SK-N-SH (cell line): ENCODE results near the gene DOK6. TPM values are rescaled to one million over a fixed set of nuclear protein-coding genes. Genes with fewer than 3 reads are reported as not detected.

Experiments used
- CTCF ChIA-PET: fragments of 300-600, 350-600 bp; formaldehyde crosslinking; extraction: SDS; loops from one replicate; lab custom pipeline; 2021; lab: Yijun Ruan, JAX
- POLR2A ChIA-PET: fragments of 350-600 bp; sonication (Branson Sonifier 250); formaldehyde crosslinking; extraction: SDS; loops from one replicate; lab custom pipeline; 2020; ENCODE audit warnings: antibody characterized with exemption, inconsistent platforms; lab: Yijun Ruan, JAX
- DNase-seq: peaks from one replicate; pipeline ENCODE4 v3.0.0; 2012
- H2AFZ ChIP-seq: fragments of 200-600 bp; sonication (generic); 2 replicates; pipeline ENCODE4 v1.8.1; 2016; ENCODE audit warnings: antibody characterized with exemption, mild to moderate bottlenecking, low read depth
- H3F3A ChIP-seq: fragments of 200-600 bp; sonication (generic); replicated peaks from 2 replicates; pipeline ENCODE3; 2016; ENCODE audit warnings: antibody characterized with exemption, mild to moderate bottlenecking; ENCODE audit not compliant: insufficient read depth
- H3K27ac ChIP-seq, 2 experiments: fragments of 200-500 bp in 1 of 2; fragments of 200-600 bp in 1 of 2; sonication (Bioruptor generic) in 1 of 2; sonication (generic), shearing (Covaris generic) in 1 of 2; 2 replicates each; pipeline versions ENCODE4 v1.5.1 to v1.6.1; 2014 to 2016; ENCODE audit warnings: low read depth in 2 of 2, inconsistent platforms in 1 of 2, low read length in 1 of 2, mild to moderate bottlenecking in 1 of 2, mixed read lengths in 1 of 2
- H3K27me3 ChIP-seq: fragments of 200-600 bp; sonication (generic), shearing (Covaris generic); 2 replicates; pipeline ENCODE4 v1.6.1; 2016; ENCODE audit warnings: mixed run types; ENCODE audit not compliant: insufficient read depth
- H3K36me3 ChIP-seq, 2 experiments: fragments of 200-500 bp in 1 of 2; fragments of 200-600 bp in 1 of 2; sonication (Bioruptor generic) in 1 of 2; sonication (generic) in 1 of 2; replicated peaks in 1 of 2; 2 replicates each; pipeline versions ENCODE3 to v1.5.1; 2014 to 2016; ENCODE audit warnings: low read length in 1 of 2, mild to moderate bottlenecking in 1 of 2; ENCODE audit not compliant: insufficient read depth in 2 of 2, control insufficient read depth in 1 of 2
- H3K4me1 ChIP-seq, 2 experiments: fragments of 200-500 bp in 1 of 2; fragments of 200-600 bp in 1 of 2; sonication (Bioruptor generic) in 1 of 2; sonication (generic), shearing (Covaris generic) in 1 of 2; 2 replicates each; pipeline versions ENCODE4 v1.5.1 to v1.6.1; 2014 to 2016; ENCODE audit warnings: low read depth in 1 of 2, low read length in 1 of 2, mixed run types in 1 of 2; ENCODE audit not compliant: insufficient read depth in 2 of 2, control insufficient read depth in 1 of 2
- H3K4me2 ChIP-seq: fragments of 200-600 bp; sonication (generic), shearing (Covaris generic); 2 replicates; pipeline ENCODE4 v1.6.1; 2017; ENCODE audit warnings: mixed run types
- H3K4me3 ChIP-seq, 2 experiments: fragments of 200-500 bp in 1 of 2; fragments of 200-600 bp in 1 of 2; sonication (Bioruptor generic) in 1 of 2; sonication (generic), shearing (Covaris generic) in 1 of 2; 2 replicates each; pipeline versions ENCODE4 v1.5.1 to v1.8.1; 2014 to 2016; ENCODE audit warnings: low read depth in 2 of 2, inconsistent platforms in 1 of 2, low read length in 1 of 2, mild to moderate bottlenecking in 1 of 2, mixed read lengths in 1 of 2, moderate library complexity in 1 of 2
- H3K79me2 ChIP-seq: fragments of 200-600 bp; sonication (generic); 2 replicates; pipeline ENCODE4 v1.8.1; 2017; ENCODE audit warnings: mild to moderate bottlenecking; ENCODE audit not compliant: insufficient read depth
- H3K9ac ChIP-seq: fragments of 200-600 bp; sonication (generic); 2 replicates; pipeline ENCODE4 v1.6.1; 2017; ENCODE audit warnings: mixed run types
- H3K9me2 ChIP-seq: fragments of 200-600 bp; sonication (generic); 2 replicates; pipeline ENCODE4 v1.6.1; 2017; ENCODE audit warnings: mixed run types
- H3K9me3 ChIP-seq: fragments of 200-600 bp; sonication (generic); 2 replicates; pipeline ENCODE4 v1.6.1; 2017; ENCODE audit warnings: mixed run types, mild to moderate bottlenecking, moderate library complexity
- H4K20me1 ChIP-seq: fragments of 200-600 bp; sonication (generic); 2 replicates; pipeline ENCODE4 v1.6.1; 2017; ENCODE audit warnings: mild to moderate bottlenecking, mixed run types; ENCODE audit not compliant: insufficient read depth
- CTCF ChIP-seq: fragments of 200-600 bp; sonication (generic); IDR thresholded peaks from 2 replicates; pipeline ENCODE4 v1.6.1; 2017; ENCODE audit warnings: antibody characterized with exemption, mild to moderate bottlenecking, moderate library complexity
- EZH2phosphoT487 ChIP-seq: fragments of 200-600 bp; sonication (generic); IDR thresholded peaks from 2 replicates; pipeline ENCODE4 v1.6.1; 2017; ENCODE audit warnings: low read depth, mixed run types, mild to moderate bottlenecking, antibody characterized with exemption, moderate library complexity, borderline replicate concordance
- FOXJ3 ChIP-seq: sonication (generic); formaldehyde crosslinking; IDR thresholded peaks from 2 replicates; pipeline ENCODE4 v1.5.1; 2020; ENCODE audit warnings: mild to moderate bottlenecking, missing genetic modification reagents
- FOXM1 ChIP-seq: IDR thresholded peaks from 2 replicates; pipeline ENCODE4 v1.4.0; 2012; ENCODE audit warnings: low read depth, mild to moderate bottlenecking
- GABPA ChIP-seq: IDR thresholded peaks from 2 replicates; pipeline ENCODE4 v1.4.0; 2012; ENCODE audit warnings: low read depth, mild to moderate bottlenecking
- GATA2 ChIP-seq: sonication (generic); formaldehyde crosslinking; IDR thresholded peaks from 2 replicates; pipeline ENCODE4 v1.5.0; 2020; ENCODE audit warnings: mild to moderate bottlenecking, missing genetic modification reagents
- JUND ChIP-seq: IDR thresholded peaks from 2 replicates; pipeline ENCODE4 v1.4.0; 2012
- MXI1 ChIP-seq: IDR thresholded peaks from 2 replicates; pipeline ENCODE4 v1.6.1; 2012; ENCODE audit warnings: mild to moderate bottlenecking, low read depth, low read length, improper control_type of control experiment
- NFIC ChIP-seq: IDR thresholded peaks from 2 replicates; pipeline ENCODE4 v1.4.0; 2012; ENCODE audit warnings: borderline replicate concordance
- NRF1 ChIP-seq: IDR thresholded peaks from 2 replicates; pipeline ENCODE4 v1.6.1; 2012; ENCODE audit warnings: low read depth, mild to moderate bottlenecking, low read length
- PBX3 ChIP-seq: IDR thresholded peaks from 2 replicates; pipeline ENCODE4; 2012
- POLR2AphosphoS5 ChIP-seq: IDR thresholded peaks from 2 replicates; pipeline ENCODE4 v1.6.1; 2012; ENCODE audit warnings: low read depth, low read length
- RAD21 ChIP-seq: IDR thresholded peaks from 2 replicates; pipeline ENCODE4 v1.6.1; 2012; ENCODE audit warnings: mild to moderate bottlenecking, low read length
- REST ChIP-seq: IDR thresholded peaks from 2 replicates; pipeline ENCODE4 v1.6.1; 2012; ENCODE audit warnings: mild to moderate bottlenecking, low read depth, low read length, moderate library complexity
- RFX5 ChIP-seq: IDR thresholded peaks from 2 replicates; pipeline ENCODE4 v1.6.1; 2012; ENCODE audit warnings: mild to moderate bottlenecking, improper control_type of control experiment, low read length
- SIN3A ChIP-seq: IDR thresholded peaks from 2 replicates; pipeline ENCODE4 v1.6.1; 2012; ENCODE audit warnings: low read depth, mild to moderate bottlenecking, low read length, moderate library complexity, borderline replicate concordance
- TAF1 ChIP-seq: IDR thresholded peaks from 2 replicates; pipeline ENCODE4 v1.6.1; 2012; ENCODE audit warnings: low read depth, mild to moderate bottlenecking, low read length, moderate library complexity, borderline replicate concordance
- TEAD4 ChIP-seq: IDR thresholded peaks from 2 replicates; pipeline ENCODE4 v1.4.0; 2012; ENCODE audit warnings: mild to moderate bottlenecking, borderline replicate concordance; ENCODE audit not compliant: insufficient read depth
- WGBS: methylation state at CpG from one replicate; pipeline ENCODE4 v1.1.6; 2017; ENCODE audit warnings: low lambda C conversion rate; 5-methylcytosine and 5-hydroxymethylcytosine counted together
- polyA plus RNA-seq, 3 experiments: library from polyadenylated mRNA; depleted of rRNA; stranded (reverse); fragments of >200 nt; gene quantifications; 2 replicates each; pipeline ENCODE4 v1.2.3, GENCODE V29; 2012

Gene DOK6
- polyA plus RNA-seq, 1 of the 3 experiments (the other 2 are of a cell fraction), result 3.9 TPM

GRCh38 chr18:69841117-69841516 is 440.4 kb downstream of the DOK6 start:
- Histone ChIP-seq H3K9ac (no peak overlapping the region), H3K27ac (no peak overlapping the region), H3F3A (no peaks in the 10 kb centered on the region), H4K20me1 (no peaks in the 10 kb centered on the region), H3K79me2 (no peaks in the 10 kb centered on the region), H2AFZ (no peak overlapping the region), H3K4me3 (no peak overlapping the region), H3K4me2 (no peak overlapping the region), H3K9me2 (no peaks in the 10 kb centered on the region), H3K27me3 (no peaks in the 10 kb centered on the region), H3K9me3 (no peaks in the 10 kb centered on the region), H3K4me1 (no peaks in the 10 kb centered on the region), H3K36me3 (no peaks in the 10 kb centered on the region)
- no peak for DNase-seq
- ChIA-PET CTCF (no interaction called here), POLR2A (no interaction called here)
- 96% methylated on average over 6 of the region's 9 CpGs for WGBS
- no peak for TF ChIP-seq MXI1
- TF ChIP-seq CTCF, result no peak
- TF ChIP-seq EZH2phosphoT487, result no peak
- TF ChIP-seq FOXJ3 (CRISPR knock-in tag), result no peak
- TF ChIP-seq GABPA, result no peak
- no peak for TF ChIP-seq NFIC
- TF ChIP-seq TAF1, result no peak
- TF ChIP-seq RAD21, result no peak
- no peak for TF ChIP-seq PBX3
- no peak for TF ChIP-seq TEAD4
- TF ChIP-seq GATA2, result no peak
- TF ChIP-seq JUND, result no peak
- TF ChIP-seq POLR2AphosphoS5, result no peak
- TF ChIP-seq FOXM1, result no peak
- TF ChIP-seq NRF1, result no peak
- no peak for TF ChIP-seq RFX5
- no peak for TF ChIP-seq REST
- no peak for TF ChIP-seq SIN3A
